ENCODE measurements around the gene SYNE2.
"Not testable (repeated sequence)": the region's sequence is repeated elsewhere in the genome, so short reads cannot be mapped to it uniquely, and the experiment has no call there.

SYNE2 gene

DNA sequence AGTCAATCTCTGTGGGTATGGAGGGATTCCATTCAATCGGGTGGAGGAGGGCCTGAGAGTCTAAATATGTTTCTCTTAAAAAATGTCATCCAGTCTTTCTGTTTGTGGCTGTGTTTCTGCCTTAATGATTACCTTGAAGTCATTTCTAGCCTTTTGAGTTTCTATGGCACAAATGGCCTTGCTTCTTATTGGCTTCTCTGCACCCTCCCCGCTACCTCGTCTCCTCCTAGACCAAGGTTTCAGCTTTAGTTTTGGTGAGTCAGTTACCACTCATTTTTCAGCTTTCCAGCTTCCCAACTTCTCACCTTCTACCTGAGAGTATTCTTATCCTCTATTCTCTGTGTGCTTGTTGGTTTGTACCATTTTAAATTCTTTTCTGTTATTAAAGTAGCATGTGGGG is 159.2 kb downstream of the SYNE2 start:
- DNase-seq (ENCODE audit: low read depth), result no peak
- TF ChIP-seq, protein P1, sequence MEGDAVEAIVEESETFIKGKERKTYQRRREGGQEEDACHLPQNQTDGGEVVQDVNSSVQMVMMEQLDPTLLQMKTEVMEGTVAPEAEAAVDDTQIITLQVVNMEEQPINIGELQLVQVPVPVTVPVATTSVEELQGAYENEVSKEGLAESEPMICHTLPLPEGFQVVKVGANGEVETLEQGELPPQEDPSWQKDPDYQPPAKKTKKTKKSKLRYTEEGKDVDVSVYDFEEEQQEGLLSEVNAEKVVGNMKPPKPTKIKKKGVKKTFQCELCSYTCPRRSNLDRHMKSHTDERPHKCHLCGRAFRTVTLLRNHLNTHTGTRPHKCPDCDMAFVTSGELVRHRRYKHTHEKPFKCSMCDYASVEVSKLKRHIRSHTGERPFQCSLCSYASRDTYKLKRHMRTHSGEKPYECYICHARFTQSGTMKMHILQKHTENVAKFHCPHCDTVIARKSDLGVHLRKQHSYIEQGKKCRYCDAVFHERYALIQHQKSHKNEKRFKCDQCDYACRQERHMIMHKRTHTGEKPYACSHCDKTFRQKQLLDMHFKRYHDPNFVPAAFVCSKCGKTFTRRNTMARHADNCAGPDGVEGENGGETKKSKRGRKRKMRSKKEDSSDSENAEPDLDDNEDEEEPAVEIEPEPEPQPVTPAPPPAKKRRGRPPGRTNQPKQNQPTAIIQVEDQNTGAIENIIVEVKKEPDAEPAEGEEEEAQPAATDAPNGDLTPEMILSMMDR (IDR thresholded peaks at IDR 0.05; ENCODE audit: insufficient read depth, low read depth, low read length, missing control alignments), result no peak
- no peak overlapping the region for H3K4me3 ChIP-seq (ENCODE audit: low read depth, low read length)

DNA sequence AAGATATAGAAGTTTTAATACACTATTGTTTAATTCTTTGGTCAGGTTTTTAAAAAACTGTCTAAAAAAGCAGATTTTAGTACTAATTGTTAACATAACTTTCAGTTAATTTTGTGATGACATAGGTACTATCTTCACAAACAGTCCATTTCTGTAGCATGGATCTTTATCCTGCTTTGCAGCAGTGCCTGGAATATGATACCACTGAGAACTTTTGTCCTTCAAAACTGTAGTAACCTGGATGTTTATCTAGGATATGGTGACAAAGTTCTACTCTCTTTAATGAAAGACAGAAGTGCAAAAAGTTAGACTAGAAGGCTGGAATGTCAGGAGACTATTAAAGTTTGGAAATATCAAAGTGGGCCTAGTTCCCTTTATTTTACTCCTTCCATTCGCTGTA is 159.9 kb downstream of the SYNE2 start:
- no peak for DNase-seq (ENCODE audit: low read depth)
- H3K4me3 ChIP-seq (ENCODE audit: low read depth, low read length), result no peak overlapping the region
- TF ChIP-seq, protein P1 (IDR thresholded peaks at IDR 0.05; ENCODE audit: insufficient read depth, low read depth, low read length, missing control alignments), result no peak

GRCh38 chr14:64025479-64025878 is 172.7 kb downstream of the SYNE2 start:
- DNase-seq (ENCODE audit: low read depth), result no peak
- TF ChIP-seq, protein P1 (IDR thresholded peaks at IDR 0.05; ENCODE audit: insufficient read depth, low read depth, low read length, missing control alignments), result no peak
- H3K4me3 ChIP-seq (ENCODE audit: low read depth, low read length), result no peak overlapping the region

GRCh38 chr14:64026600-64026999 is 173.8 kb downstream of the SYNE2 start:
- TF ChIP-seq, protein P1 (IDR thresholded peaks at IDR 0.05; ENCODE audit: insufficient read depth, low read depth, low read length, missing control alignments), result no peak
- H3K4me3 ChIP-seq (ENCODE audit: low read depth, low read length), result no peak overlapping the region
- DNase-seq (ENCODE audit: low read depth), result no peak

DNA sequence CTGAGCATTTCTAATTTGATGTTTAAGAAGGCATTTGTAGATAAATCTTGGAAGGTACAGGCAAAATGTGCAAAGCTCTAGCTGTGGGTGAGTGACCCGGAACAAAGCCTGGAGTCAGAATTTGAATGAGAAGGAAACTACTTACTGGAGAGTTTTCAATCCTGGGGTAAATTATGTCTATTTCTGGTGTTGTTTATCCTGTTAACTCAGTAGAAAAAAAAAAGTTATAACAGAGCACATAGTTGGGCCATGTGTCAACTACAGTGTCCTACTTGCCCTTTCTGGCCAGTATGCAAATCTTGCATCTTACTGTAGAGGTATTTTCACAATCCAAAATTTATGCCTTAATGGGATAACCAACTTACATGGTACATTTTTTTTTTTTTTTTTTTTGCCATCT is 182.3 kb downstream of the SYNE2 start:
- H3K4me3 ChIP-seq (ENCODE audit: low read depth, low read length), result no peak overlapping the region
- no peak for DNase-seq (ENCODE audit: low read depth)
- TF ChIP-seq, protein P1 (IDR thresholded peaks at IDR 0.05; ENCODE audit: insufficient read depth, low read depth, low read length, missing control alignments), result no peak

DNA sequence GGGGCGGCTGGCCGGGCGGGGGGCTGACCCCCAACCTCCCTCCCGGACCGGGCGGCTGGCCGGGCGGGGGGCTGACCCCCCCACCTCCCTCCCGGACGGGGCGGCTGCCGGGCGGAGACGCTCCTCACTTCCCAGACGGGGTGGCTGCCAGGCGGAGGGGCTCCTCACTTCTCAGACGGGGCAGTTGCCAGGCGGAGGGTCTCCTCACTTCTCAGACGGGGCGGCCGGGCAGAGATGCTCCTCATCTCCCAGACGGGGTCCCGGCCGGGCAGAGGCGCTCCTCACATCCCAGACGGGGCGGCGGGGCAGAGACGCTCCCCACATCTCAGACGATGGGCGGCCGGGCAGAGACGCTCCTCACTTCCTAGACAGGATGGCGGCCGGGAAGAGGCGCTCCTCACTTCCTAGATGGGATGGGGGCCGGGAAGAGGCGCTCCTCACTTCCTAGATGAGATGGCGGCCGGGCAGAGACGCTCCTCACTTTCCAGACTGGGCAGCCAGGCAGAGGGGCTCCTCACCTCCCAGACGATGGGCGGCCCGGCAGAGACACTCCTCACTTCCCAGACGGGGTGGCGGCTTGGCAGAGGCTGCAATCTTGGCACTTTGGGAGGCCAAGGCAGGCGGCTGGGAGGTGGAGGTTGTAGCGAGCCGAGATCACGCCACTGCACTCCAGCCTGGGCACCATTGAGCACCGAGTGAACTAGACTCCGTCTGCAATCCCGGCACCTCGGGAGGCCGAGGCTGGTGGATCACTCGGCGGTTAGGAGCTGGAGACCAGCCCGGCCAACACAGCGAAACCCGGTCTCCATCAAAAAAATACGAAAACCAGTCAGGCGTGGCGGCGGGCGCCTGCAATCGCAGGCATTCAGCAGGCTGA is 185.3 kb downstream of the SYNE2 start:
- H3K4me3 ChIP-seq (ENCODE audit: low read depth, low read length); DNase-seq (ENCODE audit: low read depth): not testable (repeated sequence)

DNA sequence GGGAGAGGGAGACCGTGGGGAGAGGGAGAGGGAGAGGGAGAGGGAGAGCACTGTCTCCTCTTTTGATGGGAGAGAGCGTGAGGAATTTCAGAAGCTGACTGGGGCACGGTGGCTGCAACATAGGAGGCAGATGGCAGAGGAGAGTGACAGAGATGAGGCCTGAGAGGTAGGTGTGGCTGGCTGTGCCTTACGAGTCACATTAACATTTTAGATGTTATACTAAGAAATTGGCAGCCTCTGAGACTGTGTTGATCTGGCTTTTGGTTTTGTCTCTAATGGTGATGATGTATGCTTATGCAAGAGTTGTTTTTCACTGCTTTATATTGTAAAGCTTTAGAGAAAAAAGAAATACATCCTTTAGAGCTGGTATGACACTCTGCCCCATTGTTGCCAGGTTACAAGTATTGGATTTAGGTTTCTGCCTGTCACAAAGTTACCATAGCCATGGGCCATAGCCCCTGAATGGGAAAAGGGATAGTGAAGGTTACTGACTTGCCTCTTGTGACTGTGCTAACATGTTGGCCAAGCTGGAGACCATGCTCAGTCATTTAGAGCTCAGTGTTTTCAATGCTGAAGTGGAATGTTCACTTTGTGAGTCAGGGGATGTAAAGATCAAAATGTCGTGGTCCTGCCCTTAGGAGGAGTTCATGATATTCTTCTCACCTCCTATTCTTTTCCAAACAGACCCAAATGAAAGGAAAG is 186.2 kb downstream of the SYNE2 start:
- TF ChIP-seq, protein P1 (IDR thresholded peaks at IDR 0.05; ENCODE audit: insufficient read depth, low read depth, low read length, missing control alignments), result no peak
- DNase-seq (ENCODE audit: low read depth), result no peak
- H3K4me3 ChIP-seq (ENCODE audit: low read depth, low read length), result no peak overlapping the region

Data from GM12865 (cell line).